Spleen (tissue), 11 donors: Measurements from ENCODE around the gene RCC2. TPM values are rescaled to one million over a fixed set of nuclear protein-coding genes. Genes with fewer than 3 reads are reported as not detected.

Experiments
- DNase-seq: peaks from one replicate; pipeline ENCODE4 v3.0.0-alpha.2; 2020
- H3K27ac ChIP-seq, 8 donors: fragments of 200-600 bp; sonication (generic) in 7 of 8; 1 replicate in 4 of 8; 2 replicates in 4 of 8; pipeline versions ENCODE4 v1.5.0 to v1.8.0; 2016 to 2021; ENCODE audit warnings: inconsistent platforms in 4 of 8, mild to moderate bottlenecking in 4 of 8, moderate library complexity in 1 of 8
- H3K27me3 ChIP-seq, 7 donors: fragments of 200-600 bp; sonication (generic) in 6 of 7; replicated peaks in 1 of 7; 1 replicate in 4 of 7; 2 replicates in 3 of 7; pipeline versions ENCODE4 v1.5.0 to v1.8.0; 2016 to 2021; ENCODE audit warnings: inconsistent platforms in 3 of 7, mild to moderate bottlenecking in 1 of 7
- H3K36me3 ChIP-seq, 6 donors: fragments of 200-600 bp; sonication (generic) in 5 of 6; 1 replicate in 4 of 6; 2 replicates in 2 of 6; pipeline versions ENCODE4 v1.5.0 to v1.8.0; 2016 to 2021; ENCODE audit warnings: inconsistent platforms in 2 of 6
- H3K4me1 ChIP-seq, 6 donors: fragments of 200-600 bp; sonication (generic) in 5 of 6; 1 replicate in 3 of 6; 2 replicates in 3 of 6; pipeline versions ENCODE4 v1.5.0 to v1.8.0; 2016 to 2021; ENCODE audit warnings: inconsistent platforms in 3 of 6
- H3K4me3 ChIP-seq, 8 donors: fragments of 200-600 bp; sonication (generic) in 7 of 8; 1 replicate in 4 of 8; 2 replicates in 4 of 8; pipeline versions ENCODE4 v1.5.0 to v1.8.0; 2016 to 2021; ENCODE audit warnings: inconsistent platforms in 4 of 8, mild to moderate bottlenecking in 4 of 8, moderate library complexity in 2 of 8
- H3K9me3 ChIP-seq, 8 donors: fragments of 200-600 bp; sonication (generic) in 7 of 8; 1 replicate in 4 of 8; 2 replicates in 4 of 8; pipeline versions ENCODE4 v1.5.0 to v1.8.0; 2016 to 2021; ENCODE audit warnings: inconsistent platforms in 4 of 8
- CTCF ChIP-seq, 11 experiments: fragments of 200-600 bp in 7 of 11; fragments of 450-650 bp in 4 of 11; sonication (generic) in 4 of 11; IDR thresholded peaks in 8 of 11; conservative IDR thresholded peaks in 3 of 11; 1 replicate in 7 of 11; 2 replicates in 4 of 11; pipeline versions ENCODE4 v1.4.0 to v1.8.0; 2016 to 2021; ENCODE audit warnings: antibody characterized with exemption in 11 of 11, inconsistent platforms in 4 of 11, mild to moderate bottlenecking in 1 of 11
- POLR2A ChIP-seq, 3 donors: fragments of 450-650 bp; IDR thresholded peaks; one replicate each; pipeline ENCODE4 v1.5.1; 2017; ENCODE audit warnings: antibody characterized with exemption in 3 of 3, mild to moderate bottlenecking in 1 of 3
- POLR2AphosphoS5 ChIP-seq, 3 donors: sonication (generic); formaldehyde crosslinking; IDR thresholded peaks; one replicate each; pipeline ENCODE4 v1.5.1; 2017; ENCODE audit warnings: antibody characterized with exemption in 3 of 3
- WGBS, 5 donors: extraction: QIAGEN DNeasy Blood & Tissue Kit in 3 of 5; methylation state at CpG; one replicate each; pipeline versions ENCODE4 v1.1.5 to v1.1.7; 2013 to 2018; 5-methylcytosine and 5-hydroxymethylcytosine counted together
- intact Hi-C: fragments of 100-400 bp; cut with DNase I; formaldehyde crosslinking; loops from one replicate; pipeline ENCODE4 v1.15.0; 2023; ENCODE audit warnings: low total_unique reads
- polyA plus RNA-seq, 3 donors: library from polyadenylated mRNA; stranded (reverse); fragments of 200-250 nt; gene quantifications; one replicate each; pipeline ENCODE4 v1.2.1, GENCODE V29; 2013
- total RNA-seq, 7 donors: library from RNA; depleted of rRNA in 3 of 7; stranded (reverse); fragments of >200 nt in 3 of 7; fragmentation: NEBNext Ultra II Directional in 4 of 7; extraction: Animal tissue kit (Norgen Biotek cat#: 25700) in 4 of 7; gene quantifications; one replicate each; pipeline versions ENCODE4 v1.1.0 to v1.2.1, GENCODE V29; 2016 to 2021
- donor health status: healthy with polysubstance abuse.
- donor health status: DM: no; HTN: no; CAD: no; lungs with moderate emphysema.
- donor health status: DM: no; HTN: no; CAD: no.
- donor health status: Bipolar disorder and iron deficiency.
- donor health status: healthy.
- donor health status: DM: no; HTN: no; CAD: no.
- donor health status: DM: yes; HTN: yes; CAD: no.

RCC2 gene
- total and polyA plus RNA-seq, 10 donors, result 46.2 to 69.1 (median 56.5) TPM

GRCh38 chr1:17381161-17381560 lies 58.3 kb downstream of the RCC2 start:
- Histone ChIP-seq H3K4me1 (no peaks in the 10 kb centered on the region), H3K27ac (no peak overlapping the region), H3K36me3 (no peaks in the 10 kb centered on the region), H3K9me3 (no peaks in the 10 kb centered on the region), H3K27me3 (peaks cover 0 to 47% (median 0%) of the 10 kb centered on the region in 7 donors), H3K4me3 (no peak overlapping the region)
- intact Hi-C loops, result no loop called here
- WGBS, 5 donors, result 72 to 100% (median 86%) methylated on average over 1 to 2 of the region's 2 CpGs
- TF ChIP-seq CTCF (IDR thresholded peaks at IDR 0.05 in 8 of 11, conservative IDR thresholded peaks at IDR 0.05 in 3 of 11), result no peak
- TF ChIP-seq POLR2AphosphoS5 (IDR thresholded peaks at IDR 0.05), result no peak
- TF ChIP-seq POLR2A (IDR thresholded peaks at IDR 0.05), result no peak
- no peak for DNase-seq

GRCh38 chr1:17377325-17377953 lies 62.0 kb downstream of the RCC2 start:
- Histone ChIP-seq H3K27me3 (peaks cover 0 to 49% (median 0%) of the 10 kb centered on the region in 7 donors), H3K4me1 (no peaks in the 10 kb centered on the region), H3K27ac (no peak overlapping the region), H3K36me3 (no peaks in the 10 kb centered on the region), H3K9me3 (no peaks in the 10 kb centered on the region), H3K4me3 (no peak overlapping the region)
- intact Hi-C loops, result no loop called here
- DNase-seq, result no peak
- 46 to 56% (median 53%) methylated on average over 16 of the region's 16 CpGs for WGBS, 5 donors
- TF ChIP-seq POLR2A (IDR thresholded peaks at IDR 0.05) (no peak), POLR2AphosphoS5 (IDR thresholded peaks at IDR 0.05) (no peak), CTCF (IDR thresholded peaks at IDR 0.05 in 8 of 11, conservative IDR thresholded peaks at IDR 0.05 in 3 of 11) (no peak)

DNA sequence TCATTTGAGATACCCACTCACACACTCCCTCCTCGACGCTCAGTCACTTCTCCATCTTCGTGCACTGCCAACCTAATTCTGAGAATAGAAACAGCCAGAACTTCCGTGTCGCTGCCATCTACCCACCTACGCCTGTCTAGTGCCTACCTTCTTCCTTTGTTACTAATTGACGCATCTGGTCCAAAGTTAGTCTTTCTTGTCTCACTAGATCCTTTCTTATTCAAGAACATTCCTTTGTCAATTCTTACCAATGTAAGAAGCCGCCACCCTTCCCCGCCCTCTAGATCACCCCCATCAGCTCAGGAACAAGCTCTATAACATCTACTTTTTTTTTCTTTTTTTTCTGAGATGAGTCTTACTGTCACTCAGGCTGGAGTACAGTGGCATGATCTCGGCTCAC lies 63.8 kb downstream of the RCC2 start:
- Histone ChIP-seq H3K9me3 (no peaks in the 10 kb centered on the region), H3K4me1 (no peaks in the 10 kb centered on the region), H3K27ac (no peak overlapping the region), H3K4me3 (no peak overlapping the region), H3K36me3 (no peaks in the 10 kb centered on the region), H3K27me3 (peaks cover 0 to 44% (median 0%) of the 10 kb centered on the region in 7 donors)
- WGBS, 5 donors, result 87 to 96% (median 90%) methylated on average over 10 of the region's 10 CpGs
- intact Hi-C loops, result no loop called here
- no peak for DNase-seq
- no peak for TF ChIP-seq POLR2AphosphoS5 (IDR thresholded peaks at IDR 0.05)
- TF ChIP-seq CTCF (IDR thresholded peaks at IDR 0.05 in 8 of 11, conservative IDR thresholded peaks at IDR 0.05 in 3 of 11), result no peak
- no peak for TF ChIP-seq POLR2A (IDR thresholded peaks at IDR 0.05)

DNA sequence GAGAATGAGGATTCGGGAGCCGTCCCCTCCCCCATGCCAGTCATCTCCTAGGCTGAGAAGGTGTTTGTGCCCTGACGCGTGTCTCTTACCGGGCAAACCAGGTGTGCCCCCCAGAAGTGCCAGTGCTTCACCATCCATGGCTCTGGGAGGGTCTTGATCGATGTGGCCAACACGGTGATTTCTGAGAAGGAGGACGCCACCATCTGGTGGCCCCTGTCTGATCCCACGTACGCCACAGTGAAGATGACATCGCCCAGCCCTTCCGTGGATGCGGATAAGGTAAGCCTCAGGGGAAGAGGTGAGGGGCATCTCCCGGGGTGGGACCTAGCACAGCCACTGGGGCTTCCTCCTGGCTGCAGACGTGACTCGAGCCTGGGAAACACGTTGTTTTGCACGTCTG lies 66.5 kb downstream of the RCC2 start:
- WGBS, 5 donors, result 79 to 82% (median 81%) methylated on average over 18 of the region's 18 CpGs
- TF ChIP-seq CTCF (IDR thresholded peaks at IDR 0.05 in 8 of 11, conservative IDR thresholded peaks at IDR 0.05 in 3 of 11) (no peak), POLR2A (IDR thresholded peaks at IDR 0.05) (no peak), POLR2AphosphoS5 (IDR thresholded peaks at IDR 0.05) (no peak)
- intact Hi-C loops, result no loop called here
- no peaks in the 10 kb centered on the region for H3K4me1 ChIP-seq
- no peak for DNase-seq
- no peaks in the 10 kb centered on the region for H3K9me3 ChIP-seq
- H3K27ac ChIP-seq, result no peak overlapping the region
- H3K36me3 ChIP-seq, result no peaks in the 10 kb centered on the region
- peaks cover 0 to 31% (median 0%) of the 10 kb centered on the region in 7 donors for H3K27me3 ChIP-seq
- no peak overlapping the region for H3K4me3 ChIP-seq
